GM19328 (cell line): Measurements from ENCODE around the gene CYB561A3.

Experiments used
- ATAC-seq: cut with Tn5 transposase; IDR thresholded peaks from one replicate; pipeline ENCODE4 v1.9.1; 2021; ENCODE audit warnings: mild to moderate bottlenecking, moderate library complexity; ENCODE audit not compliant: unreplicated experiment

CYB561A3 gene

DNA sequence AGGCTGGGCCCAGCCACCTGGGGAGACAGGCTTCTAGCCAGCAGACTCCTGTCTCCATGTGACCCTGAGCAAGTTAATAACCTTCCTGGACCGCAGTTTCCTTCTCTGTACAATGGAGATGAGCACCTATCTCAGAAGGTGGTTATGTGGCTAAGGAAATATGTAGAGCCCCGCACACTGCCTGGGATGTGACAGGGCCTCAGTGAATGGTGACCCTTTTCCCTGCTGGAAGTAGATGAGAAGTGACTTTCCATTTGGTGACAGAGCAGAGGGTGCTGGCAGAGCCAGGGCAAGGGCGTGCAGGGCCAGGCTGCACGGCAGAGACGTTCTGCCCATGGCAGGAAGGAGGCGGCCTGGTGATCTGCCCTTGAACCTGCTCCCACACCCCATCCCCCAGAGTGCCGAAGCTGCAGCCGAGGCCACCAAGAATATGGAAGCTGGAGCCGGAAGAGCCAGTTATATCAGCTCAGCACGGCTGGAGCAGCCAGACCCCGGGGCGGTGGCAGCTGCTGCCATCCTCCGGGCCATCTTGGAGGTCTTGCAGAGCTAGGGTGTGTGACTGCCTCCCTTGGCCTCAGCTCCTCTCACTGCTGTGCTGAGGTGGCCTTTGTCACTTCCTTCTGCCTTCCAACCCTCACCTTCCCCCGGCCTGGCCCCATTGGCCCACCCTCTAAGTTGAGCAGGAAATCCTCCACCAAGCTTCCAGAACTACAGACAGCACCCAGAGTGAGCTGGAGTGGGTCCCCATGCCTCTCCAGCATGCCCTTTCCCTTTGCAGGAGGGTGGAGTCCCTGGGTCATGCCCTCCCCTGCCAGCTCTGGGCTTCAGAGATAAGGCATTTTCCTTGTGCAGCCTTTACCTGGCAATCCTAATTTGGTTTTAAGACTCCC is 15.5 kb downstream of the CYB561A3 start:
- no peak for ATAC-seq

DNA sequence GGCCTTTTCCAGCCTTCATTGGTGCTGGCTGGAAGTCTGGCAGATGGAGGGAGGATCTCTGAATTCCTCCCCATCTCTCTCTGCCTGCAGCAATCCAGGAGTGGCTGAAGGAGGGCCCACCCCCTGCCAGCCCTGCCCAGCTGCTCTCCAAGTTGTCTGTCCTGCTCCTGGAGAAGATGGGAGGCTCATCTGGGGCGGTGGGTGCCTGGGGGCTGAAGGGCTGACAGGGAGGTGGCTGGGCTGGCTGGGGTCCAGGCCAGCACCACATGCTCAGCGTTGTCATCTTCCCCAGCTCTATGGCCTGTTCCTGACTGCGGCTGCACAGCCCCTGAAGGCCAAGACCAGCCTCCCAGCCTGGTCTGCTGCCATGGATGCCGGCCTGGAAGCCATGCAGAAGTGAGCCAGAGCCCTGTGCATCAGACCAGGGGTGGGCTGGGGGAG is 16.5 kb downstream of the CYB561A3 start:
- ATAC-seq: no peak

GRCh38 chr11:61343792-61344745 is 17.6 kb downstream of the CYB561A3 start:
- ATAC-seq: no peak

- ATAC-seq: no peak
Measured at GRCh38 chr11:61342207-61342803, 19.4 kb downstream of the CYB561A3 start.

DNA sequence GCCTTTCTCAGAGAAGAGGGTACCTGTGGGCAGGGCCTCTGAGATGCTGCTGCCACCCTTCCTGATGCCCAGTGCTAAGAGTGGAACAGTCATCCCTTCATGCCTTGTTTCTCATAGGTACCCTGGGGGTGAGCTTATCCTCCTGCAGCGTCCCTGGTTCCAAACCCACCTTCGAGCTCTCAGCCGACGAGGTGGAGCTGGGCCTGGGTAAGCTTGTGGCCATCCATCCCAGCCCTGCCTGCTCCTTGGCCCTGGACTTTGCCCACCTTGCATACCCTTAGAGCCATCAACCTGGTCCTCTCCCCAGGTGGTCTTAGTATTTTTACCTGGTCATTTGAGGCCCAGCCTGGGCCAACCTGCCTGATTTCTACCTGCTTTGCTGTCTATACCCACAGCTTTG is 20.0 kb downstream of the CYB561A3 start:
- no peak for ATAC-seq

- no peak for ATAC-seq
Measured at GRCh38 chr11:61340979-61341378, 20.7 kb downstream of the CYB561A3 start.

DNA sequence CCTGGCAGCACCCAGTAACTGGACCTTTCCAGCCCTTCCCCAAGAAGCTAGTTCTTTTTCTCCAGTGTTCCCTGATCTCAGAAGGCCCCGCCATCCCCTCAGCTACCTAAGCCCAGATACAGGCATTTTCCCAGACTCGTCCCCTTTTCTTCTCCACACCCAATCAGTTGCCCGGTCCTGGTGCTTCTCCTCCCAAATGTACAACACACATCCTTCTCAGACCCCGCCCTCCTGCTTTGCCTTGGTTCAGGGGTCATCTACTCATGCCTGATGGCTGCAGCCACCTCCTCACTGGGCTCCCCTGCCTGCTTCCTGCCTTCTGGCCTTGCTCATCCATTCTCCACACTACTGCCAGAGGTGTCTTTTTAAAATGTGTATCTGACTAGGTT is 22.2 kb downstream of the CYB561A3 start:
- ATAC-seq: no peak

GRCh38 chr11:61338783-61339489 is 22.7 kb downstream of the CYB561A3 start:
- no peak for ATAC-seq

- no peak for ATAC-seq
Measured at GRCh38 chr11:61337706-61338470, 23.8 kb downstream of the CYB561A3 start.

GRCh38 chr11:61336171-61336935 is 25.3 kb downstream of the CYB561A3 start:
- no peak for ATAC-seq

DNA sequence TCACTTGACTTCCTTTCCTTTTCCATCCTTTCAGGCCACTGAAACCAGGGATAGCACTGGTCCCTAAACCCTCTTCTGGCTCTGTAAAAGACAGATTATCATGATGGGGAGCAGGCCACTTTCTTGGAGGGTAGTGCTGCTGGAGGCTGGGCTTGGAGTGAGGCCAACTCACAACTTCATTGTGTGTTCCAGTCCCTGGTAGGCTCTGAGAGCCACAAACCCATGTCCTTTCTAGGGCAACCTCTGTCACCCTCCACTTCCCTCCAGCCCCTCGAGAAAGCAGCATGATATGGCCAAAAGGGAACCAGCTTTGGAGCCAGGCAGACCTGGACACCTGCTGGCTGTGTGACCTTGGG is 26.3 kb downstream of the CYB561A3 start:
- ATAC-seq: no peak

- ATAC-seq: no peak
Measured at GRCh38 chr11:61334434-61335354, 27.0 kb downstream of the CYB561A3 start.

GRCh38 chr11:61333550-61334433 is 27.9 kb downstream of the CYB561A3 start:
- no peak for ATAC-seq

- ATAC-seq: peak; percentile 78
Measured at GRCh38 chr11:61332797-61333549, 28.7 kb downstream of the CYB561A3 start, which contains the start of the genes DDB1 and TKFC. Gene DDB1, minus strand, starts transcription at chr11:61333105. Its CDS starts 137 bp downstream, at chr11:61332968. Gene TKFC, plus strand, starts transcription at chr11:61333228. Its CDS starts 1,501 bp downstream, at chr11:61334729.

DNA sequence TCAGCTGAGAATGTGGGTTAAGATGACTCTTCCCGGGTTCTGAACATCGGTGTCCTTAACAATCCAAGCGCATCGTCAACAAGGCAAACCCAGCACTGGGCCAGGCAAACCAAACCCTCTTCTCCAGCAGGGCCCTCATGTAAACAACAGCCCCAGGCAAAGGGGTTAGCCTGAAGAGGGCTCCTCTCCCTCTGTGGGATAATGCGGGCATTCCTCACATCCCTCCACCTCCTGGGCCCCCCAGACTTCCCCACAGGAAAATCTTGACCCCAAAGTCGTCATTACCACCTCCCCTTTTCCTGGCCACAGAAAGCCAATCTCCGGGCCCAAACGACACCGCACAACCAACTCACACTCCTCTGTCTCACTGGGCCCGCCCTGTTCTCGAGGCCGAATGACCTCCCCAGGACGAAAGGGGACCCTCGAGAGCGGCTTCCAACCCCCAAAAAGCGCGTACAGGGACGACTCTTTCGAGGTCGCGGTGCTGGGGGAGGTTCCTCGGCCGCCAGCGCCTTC is 29.3 kb downstream of the CYB561A3 start:
- ATAC-seq: no peak

- no peak for ATAC-seq
Measured at GRCh38 chr11:61331651-61332050, 30.0 kb downstream of the CYB561A3 start.
